HG02678 (cell line): ENCODE measurements around the gene HSD11B2.
A peak's percentile ranks its signal among the peaks of the same experiment; 100 is the strongest.

ENCODE experiments used
- ATAC-seq: cut with Tn5 transposase; IDR thresholded peaks from one replicate; pipeline ENCODE4 v1.9.1; 2021; ENCODE audit warnings: mild to moderate bottlenecking, moderate library complexity; ENCODE audit not compliant: unreplicated experiment

HSD11B2 gene

DNA sequence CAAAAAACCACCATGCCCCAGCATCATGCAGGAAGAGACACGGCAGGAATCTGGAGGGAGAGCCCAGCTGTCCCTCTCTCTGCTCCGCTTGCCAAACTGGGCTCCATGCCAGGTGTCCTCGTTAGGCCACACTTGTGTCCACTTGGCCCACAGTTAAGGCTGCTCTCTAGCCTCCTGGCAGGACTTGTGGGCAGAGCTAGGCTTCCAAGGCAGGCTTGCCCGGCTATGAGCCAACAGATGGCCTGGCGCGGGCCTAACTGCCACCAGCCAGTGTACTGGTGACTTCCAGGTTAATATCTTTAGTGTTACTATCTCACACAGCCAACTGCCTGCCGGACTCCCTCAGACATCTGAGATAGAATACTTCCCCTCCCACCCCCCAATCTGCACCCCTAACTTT is 39.4 kb downstream of the HSD11B2 start:
- ATAC-seq: no peak

- no peak for ATAC-seq
These were observed 41.0 kb downstream of the HSD11B2 start for GRCh38 chr16:67471758-67472384.

DNA sequence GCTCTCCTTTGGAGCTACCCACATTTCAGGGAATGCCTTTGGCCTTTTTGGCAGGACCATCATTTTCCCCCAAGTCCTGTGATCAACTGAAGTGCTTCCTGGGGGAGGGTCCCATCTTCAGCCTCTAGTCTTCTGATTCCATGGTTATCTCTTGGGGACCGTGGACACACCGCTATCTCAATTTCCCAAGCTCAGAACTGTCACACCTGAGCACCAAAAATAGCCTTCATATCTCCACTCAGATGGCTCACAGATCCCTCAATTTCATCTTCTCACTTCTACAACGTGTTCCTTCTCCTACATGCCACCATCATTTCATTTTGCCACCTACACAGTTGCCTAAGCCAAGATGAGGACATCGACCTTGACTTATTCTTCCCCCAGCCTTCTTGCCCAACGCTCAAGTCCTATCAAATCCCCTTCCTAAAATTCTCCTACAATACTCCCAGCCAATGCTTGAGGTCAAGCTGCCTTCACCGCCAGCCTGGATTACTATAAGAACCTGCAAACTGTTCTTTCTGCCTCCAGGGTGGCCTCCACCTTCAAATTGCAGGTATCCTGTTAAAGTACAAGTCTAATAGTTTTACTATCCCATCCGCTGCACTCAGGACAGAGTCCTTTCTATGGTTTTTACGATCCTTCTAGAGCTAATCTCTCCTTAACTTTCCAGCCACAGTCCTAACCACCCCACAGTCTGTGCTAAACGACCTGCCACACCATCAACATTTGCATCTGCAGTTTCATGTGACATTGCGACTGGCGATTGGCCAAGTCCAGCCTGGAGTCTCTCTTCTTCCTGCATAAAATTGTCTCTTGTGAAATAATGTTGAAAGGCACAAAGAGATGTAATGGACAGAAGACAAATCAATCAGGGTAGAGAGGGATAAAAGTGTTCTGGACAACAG is 43.9 kb downstream of the HSD11B2 start:
- ATAC-seq: no peak

DNA sequence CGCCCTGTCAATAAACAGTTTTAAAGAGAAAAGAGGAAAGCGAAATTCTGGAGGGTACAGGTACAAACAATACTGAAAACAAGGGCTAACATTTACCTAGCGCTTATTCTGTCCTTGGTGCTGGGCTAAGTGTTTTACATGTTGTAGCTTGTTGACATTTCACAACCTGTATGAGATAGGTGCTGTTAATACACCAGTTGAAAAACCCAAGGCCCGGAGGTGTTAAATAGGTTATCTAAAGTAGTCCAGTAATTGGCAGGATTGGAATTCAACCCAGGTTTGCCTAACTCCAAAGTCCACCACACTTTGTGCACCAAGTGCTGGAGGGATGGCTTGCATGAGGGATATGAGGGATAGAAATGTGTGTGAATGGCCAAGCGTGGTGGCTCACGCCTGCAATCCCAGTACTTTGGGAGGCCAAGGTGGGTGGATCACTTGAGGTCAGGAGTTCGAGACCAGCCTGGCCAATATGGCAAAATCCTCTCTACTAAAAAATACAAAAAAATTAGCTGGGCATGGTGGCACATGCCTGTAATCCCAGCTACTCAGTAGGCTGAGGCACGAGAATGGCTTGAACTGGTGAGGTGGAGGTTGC is 47.1 kb downstream of the HSD11B2 start:
- no peak for ATAC-seq

DNA sequence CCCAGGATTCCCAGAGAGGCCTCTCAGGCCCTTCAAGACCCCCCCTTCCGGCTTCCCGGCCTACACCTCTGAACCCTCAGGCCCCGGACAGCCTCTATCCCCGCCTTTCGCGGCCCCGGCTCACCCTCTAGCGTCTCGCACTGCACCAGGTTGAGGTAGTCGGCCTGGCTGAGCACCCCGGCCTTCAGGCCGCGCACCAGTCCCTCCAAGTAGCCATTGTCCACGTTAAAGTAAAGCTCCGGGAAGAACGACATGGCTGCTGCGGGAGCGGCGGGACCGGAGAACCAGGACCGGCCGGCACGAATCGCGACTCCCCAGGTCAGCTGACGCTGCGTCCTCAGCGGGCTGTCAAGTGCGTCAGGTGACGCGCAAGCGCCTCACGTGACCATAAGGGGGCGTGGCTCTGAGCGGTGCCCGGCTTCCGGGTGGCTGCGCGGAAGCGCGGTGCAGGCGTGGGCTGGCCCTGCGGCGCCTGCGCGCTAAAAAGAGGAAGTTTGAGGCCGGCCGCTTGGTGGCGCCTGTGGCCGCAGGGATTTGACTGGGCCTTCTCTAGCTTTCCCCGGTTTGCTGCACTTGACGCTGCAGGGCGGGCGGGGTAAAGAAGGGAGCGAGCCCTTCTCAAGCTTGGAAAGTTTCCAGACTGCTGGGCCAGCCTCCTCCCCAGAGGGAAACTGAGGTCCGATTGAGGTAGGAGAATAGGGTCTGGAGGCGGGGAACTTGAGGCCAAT is 50.1 kb downstream of the HSD11B2 start, which contains the start of gene ATP6V0D1:
TSS of gene ATP6V0D1 (minus strand) at position 325 of the 728 bp plus-strand sequence. CDS start at position 254, 71 bp downstream.
- ATAC-seq: peak; percentile 96

DNA sequence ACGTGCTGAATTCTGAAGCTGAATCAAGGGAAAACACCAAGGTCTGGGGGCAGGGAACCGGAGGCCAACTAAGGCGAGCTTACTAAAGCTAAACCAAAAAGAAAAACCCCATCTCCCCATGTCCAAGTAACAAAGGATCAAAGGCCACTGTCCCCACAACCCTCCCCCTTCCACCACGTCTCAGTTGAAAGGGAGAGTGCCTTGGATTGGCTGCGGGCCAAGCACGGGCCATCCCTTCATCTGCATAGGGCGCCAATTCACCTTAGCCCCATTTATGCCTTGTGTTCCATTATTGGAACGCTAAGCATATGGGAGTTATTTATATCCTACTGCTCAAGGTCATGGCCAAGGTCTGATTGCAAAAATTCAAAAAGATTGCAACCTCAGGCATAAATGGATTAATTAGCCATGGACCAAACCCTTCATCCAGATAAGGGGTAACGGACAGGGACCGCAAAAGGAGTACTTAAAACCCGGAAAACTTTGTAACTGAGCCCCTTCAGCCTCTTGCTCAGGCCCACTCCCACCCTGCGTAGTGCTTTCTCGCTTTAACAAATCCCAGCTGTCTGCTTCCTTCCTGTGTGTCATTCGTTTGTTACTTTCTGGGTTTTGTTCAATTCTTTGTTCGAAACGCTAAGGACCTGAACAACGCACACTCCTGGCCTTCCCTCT is 50.8 kb downstream of the HSD11B2 start:
- ATAC-seq: no peak

GRCh38 chr16:67482233-67482924 is 51.5 kb downstream of the HSD11B2 start:
- no peak for ATAC-seq

DNA sequence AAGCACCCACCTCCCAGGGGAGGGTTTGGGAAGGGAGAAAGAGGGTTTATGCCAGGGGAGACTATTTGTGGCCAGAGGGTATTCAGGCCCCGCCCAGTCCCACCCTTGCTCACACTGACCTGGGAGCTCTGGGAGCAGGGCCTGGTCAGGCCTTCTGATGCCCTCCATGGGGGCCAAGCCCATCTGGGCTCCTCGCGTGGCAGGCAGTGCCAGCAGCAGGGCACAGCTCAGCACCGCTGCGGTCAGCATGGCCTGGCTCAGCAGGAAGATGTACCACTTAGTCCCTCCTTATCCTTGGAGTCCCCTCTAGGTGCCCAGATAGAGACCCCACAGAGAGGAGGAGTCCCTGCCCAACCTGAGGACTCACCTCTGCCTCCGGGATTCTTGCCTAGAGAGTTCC is 52.2 kb downstream of the HSD11B2 start, which contains the start of gene AGRP:
TSS of gene AGRP (minus strand) at position 398 of the 400 bp plus-strand sequence. CDS start at position 249, 149 bp downstream.
- no peak for ATAC-seq

- no peak for ATAC-seq
These were observed 53.0 kb downstream of the HSD11B2 start for GRCh38 chr16:67483731-67484525.

DNA sequence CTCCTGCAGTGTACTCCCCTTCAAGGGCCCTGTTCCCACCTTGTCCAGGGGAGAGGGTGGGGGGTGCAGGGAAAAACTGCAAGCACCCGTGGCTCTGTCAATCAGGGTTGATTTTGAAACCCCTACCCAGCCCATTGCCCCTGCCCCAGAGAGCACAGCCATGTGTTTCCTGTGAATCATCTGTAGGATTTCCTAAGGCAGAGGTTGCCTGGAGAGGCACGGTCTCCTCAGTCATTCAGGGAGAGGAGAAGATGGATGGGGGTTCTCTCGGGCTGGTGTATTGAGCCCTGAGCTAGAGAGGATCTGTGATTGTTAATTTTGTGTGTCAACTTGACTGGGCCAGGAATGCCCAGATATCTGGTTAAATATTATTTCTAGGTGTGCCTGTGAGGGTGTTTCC is 55.9 kb downstream of the HSD11B2 start:
- ATAC-seq: no peak
